ENCODE results near the gene SLC29A4.

DNA sequence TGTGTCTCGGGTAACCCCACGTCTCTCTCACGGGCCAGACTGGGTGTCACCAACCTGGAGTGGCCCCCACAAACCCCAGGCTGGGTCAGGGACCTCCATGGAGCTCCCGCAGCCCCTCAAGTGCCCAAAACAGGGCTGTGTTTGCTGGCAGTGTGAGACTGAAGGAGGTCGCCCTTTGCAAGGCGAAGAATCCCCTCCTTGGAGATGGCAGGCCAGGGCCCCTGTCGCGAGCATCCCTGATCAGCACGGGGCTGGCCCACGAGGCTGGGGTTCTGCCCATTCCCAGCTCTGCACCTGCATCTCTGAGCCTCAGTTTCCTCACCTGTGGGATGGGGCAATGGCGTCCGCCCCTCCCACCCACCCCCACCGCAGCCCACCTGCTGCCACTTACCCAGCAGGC, 62.4 kb downstream of the SLC29A4 start:
- TF ChIP-seq FOXA1 (IDR thresholded peaks at IDR 0.05) (no peak), SP1 (IDR thresholded peaks at IDR 0.05) (no peak), BHLHE40 (IDR thresholded peaks at IDR 0.05; ENCODE audit: borderline replicate concordance) (no peak), HDGF (IDR thresholded peaks at IDR 0.05; ENCODE audit: borderline replicate concordance) (no peak), TARDBP (IDR thresholded peaks at IDR 0.05) (no peak), FOXK2 (IDR thresholded peaks at IDR 0.05) (no peak), ZNF384 (IDR thresholded peaks at IDR 0.05) (no peak), FOXM1 (IDR thresholded peaks at IDR 0.05; ENCODE audit: borderline replicate concordance) (no peak), SUZ12 (IDR thresholded peaks at IDR 0.05) (no peak)

Measured in HEK293T (cell line).